HG02763 (cell line): Measurements from ENCODE around the gene PWP2.
A peak's percentile ranks its signal among the peaks of the same experiment; 100 is the strongest.
"Not testable (repeated sequence)": the region's sequence is repeated elsewhere in the genome, so short reads cannot be mapped to it uniquely, and the experiment has no call there.

Source experiments
- ATAC-seq: cut with Tn5 transposase; IDR thresholded peaks from one replicate; pipeline ENCODE4 v1.9.1; 2021; ENCODE audit warnings: mild to moderate bottlenecking, moderate library complexity; ENCODE audit not compliant: unreplicated experiment

PWP2 gene

DNA sequence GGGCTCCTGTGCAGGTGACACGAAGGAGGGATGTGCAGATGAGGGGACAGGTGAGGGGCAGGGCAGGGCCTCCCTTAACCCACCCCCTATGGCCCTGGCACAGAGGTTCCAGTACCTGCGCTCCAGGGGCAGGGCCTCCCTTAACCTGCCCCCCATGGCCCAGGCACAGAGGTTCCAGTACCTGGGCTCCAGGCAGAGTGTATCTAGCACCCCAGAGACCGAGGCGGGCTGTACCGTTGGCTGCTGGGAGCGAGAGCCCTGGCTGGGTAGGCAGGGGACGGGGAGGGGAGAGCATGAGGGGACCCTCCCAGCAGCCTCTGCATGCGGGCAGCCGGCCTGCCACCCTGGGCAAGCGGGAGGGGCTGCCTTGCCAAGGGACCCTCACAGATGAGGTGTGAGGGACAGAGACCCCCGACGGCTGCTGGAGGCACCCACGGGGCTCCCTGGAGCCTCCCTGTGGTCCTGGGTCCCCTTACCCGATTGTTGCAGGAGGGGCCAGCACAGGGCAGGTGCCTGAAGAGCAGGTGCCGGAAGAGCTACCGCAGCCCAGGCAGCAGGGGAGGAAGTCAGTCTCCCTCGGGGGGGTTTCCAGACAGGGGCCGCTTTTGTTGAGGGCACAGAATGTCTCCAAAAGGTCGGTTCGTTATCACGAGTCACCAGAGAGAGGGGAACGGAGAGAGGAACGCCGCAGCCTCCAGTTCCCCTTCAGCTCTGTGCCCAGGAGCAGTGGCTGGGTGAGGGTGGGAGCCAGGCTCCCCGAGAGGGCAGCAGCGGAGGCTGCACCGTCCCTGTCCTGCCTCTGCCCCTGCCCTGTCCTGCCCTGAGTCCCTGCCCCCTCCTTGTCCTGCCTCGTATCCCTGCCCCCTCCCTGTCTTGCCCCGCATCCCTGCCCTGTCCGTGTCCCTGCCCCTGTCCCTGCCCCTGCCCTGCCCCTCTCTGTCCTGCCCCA is 52.4 kb downstream of the PWP2 start:
- ATAC-seq, result not testable (repeated sequence)

DNA sequence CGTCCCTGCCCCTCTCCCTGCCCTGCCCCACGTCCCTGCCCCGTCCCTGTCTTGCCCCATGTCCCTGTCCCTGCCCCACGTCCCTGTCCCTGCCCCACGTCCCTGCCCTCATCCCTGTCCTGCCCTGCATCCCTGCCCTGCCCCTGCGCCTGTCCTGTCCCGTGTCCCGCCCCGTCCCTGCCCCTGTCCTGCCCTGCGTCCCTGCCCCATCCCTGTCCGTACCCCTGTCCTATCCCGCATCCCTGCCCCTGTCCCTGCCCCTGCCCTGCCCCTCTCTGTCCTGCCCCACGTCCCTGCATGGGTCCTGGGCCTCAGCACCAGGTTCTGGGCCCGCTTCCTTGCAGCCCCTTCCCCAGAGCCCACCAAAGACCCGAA is 53.1 kb downstream of the PWP2 start:
- ATAC-seq, result not testable (repeated sequence)

GRCh38 chr21:44160821-44161220 is 53.6 kb downstream of the PWP2 start:
- ATAC-seq, result not testable (repeated sequence)

DNA sequence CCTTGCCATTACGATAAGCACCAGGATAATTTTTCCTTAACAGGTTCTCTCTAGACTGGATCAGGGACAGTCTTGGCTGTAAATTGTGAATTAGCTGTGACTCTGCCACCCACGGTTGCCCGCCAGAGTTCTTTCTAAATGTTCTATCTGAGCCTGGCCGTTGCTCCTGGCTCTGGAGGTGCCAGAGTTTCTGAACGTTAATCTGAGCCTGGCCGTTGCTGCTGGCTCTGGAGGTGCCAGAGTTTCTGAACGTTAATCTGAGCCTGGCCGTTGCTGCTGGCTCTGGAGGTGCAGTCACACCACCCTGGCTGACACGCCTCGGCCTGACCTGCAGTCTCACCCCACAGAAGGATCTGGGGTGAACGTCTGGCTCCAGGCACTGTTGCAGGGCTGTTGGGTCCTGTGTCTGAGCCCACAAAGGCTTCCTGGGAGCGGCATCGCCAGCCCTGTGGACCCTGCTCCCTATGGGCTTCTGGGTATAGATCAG is 56.0 kb downstream of the PWP2 start:
- ATAC-seq, result not testable (repeated sequence)

- ATAC-seq, result not testable (repeated sequence)
Observed at GRCh38 chr21:44165933-44166332, 58.7 kb downstream of the PWP2 start.

GRCh38 chr21:44167527-44167926 is 60.3 kb downstream of the PWP2 start:
- ATAC-seq, result not testable (repeated sequence)

DNA sequence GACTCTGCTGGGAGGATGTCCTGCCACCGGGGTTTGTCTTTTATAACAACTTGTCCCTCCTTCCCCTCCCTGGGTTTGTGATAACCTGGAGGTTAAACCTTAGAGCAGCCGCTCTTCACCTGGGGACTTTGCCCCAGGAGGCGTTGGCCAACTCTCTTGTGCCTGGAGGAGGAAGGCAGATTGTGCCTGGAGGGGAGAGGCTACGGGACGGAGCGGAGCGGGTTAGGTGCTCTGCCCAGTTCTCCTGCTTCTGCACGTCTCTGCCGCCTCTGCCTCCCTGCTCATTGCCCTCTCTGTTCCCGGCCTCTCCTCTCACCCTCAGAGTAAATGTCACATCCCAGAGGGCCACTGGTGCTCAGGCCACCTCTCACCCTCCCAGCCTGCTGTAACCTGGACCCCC is 63.1 kb downstream of the PWP2 start:
- not testable (repeated sequence) for ATAC-seq

DNA sequence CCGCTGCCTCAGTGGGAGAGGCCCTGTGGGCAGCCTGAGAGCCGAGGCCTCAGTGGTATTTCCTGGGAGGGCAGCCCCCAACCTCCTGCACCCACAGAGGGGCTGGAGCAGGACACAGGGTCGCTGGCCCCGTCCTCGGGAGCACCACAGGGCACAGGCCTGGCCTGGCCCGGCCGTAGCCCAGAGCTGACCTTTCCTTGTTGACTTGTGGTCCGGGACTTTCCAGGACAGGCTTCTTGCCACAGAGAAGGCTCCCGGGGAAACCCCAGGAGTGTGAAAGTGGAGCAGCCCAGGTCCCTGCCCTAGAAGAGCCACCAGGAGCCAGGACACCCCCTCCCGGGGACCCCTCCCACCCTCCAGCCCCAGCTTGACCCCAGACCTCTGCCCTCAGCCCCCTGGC is 63.7 kb downstream of the PWP2 start:
- ATAC-seq, result not testable (repeated sequence)

- ATAC-seq, result not testable (repeated sequence)
Observed at GRCh38 chr21:44171962-44172572, 64.9 kb downstream of the PWP2 start.

- ATAC-seq, result not testable (repeated sequence)
Observed at GRCh38 chr21:44172741-44173140, 65.5 kb downstream of the PWP2 start.

DNA sequence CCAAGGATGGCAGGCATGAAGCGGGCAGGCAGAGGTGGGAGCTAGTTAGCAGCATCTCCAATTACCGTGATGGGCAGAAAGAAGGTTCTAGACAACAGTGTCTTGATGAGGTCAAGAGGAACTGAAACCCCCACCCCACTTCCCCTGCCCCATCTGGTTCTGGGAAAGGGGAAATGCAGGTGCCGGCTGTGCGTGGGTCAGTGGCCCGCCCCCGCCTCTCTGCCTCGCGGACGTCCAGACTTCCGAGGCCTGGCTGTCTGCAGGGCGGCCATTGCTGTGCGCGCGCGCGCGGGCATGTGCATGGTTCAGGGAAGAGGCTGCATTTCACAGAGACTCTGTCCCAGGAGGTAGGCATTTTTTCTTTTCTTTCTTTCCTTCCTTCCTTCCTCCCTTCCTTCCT is 68.0 kb downstream of the PWP2 start:
- ATAC-seq, result peak; percentile 66

DNA sequence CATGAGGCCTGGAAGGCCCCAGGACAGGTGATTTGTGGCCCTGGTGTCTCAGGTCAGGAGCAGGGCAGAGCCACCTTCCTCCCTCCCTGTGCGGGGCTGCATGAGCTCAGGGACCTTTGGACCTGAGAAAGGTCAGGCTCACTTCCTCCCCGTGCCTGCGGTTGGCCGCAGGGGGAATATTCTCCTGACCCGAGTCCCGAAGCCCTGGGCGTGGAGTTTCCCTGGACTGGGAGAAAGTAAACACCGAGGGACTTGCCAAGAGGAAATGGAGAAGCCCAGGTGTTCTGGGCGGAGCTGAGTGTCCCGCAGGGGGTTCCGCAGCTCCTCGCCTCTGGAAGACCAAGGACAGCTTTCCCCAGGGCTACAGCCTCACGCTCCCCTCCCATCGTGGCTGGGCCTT is 68.9 kb downstream of the PWP2 start:
- ATAC-seq, result not testable (repeated sequence)
